HG03457 (cell line): ENCODE data around the gene EPHA2.

Source experiments
- ATAC-seq: cut with Tn5 transposase; IDR thresholded peaks from one replicate; pipeline ENCODE4 v1.9.1; 2021; ENCODE audit warnings: moderate number of reproducible peaks; ENCODE audit not compliant: unreplicated experiment

The EPHA2 gene

GRCh38 chr1:16138772-16139221, 17.1 kb downstream of the EPHA2 start:
- no peak for ATAC-seq

DNA sequence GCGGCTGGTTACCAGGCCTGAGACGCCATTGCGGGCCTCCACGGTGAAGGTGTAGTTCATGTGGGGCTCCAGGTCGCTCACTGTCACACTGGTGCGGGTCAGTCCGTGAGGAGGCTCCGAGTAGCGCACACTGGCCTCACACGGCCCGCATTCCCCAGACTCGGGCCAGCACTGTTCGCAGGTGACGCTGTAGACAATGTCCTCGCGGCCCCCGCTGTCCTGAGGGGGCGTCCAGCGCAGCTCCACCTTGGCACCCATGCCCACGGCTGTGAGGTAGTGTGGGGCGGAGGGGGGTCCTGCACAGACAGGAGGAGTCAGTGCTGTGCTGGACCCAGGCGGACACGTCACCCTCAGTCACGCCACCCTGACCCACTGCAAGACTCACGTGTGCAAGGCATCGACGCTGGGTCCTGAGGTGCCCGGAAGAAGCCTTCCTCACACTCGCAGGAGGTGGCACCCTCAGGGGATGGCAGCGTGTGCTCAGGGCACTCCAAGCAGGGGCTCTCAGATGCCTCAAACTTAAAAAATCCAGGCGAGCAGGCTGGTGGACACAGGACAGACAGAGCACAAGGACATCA, 17.9 kb downstream of the EPHA2 start:
- ATAC-seq: no peak

- no peak for ATAC-seq
Measured at GRCh38 chr1:16135501-16135900, 20.4 kb downstream of the EPHA2 start.

- ATAC-seq: no peak
Measured at GRCh38 chr1:16134906-16135305, 21.0 kb downstream of the EPHA2 start.

GRCh38 chr1:16134066-16134801, 21.6 kb downstream of the EPHA2 start:
- ATAC-seq: no peak

GRCh38 chr1:16133007-16133961, 22.6 kb downstream of the EPHA2 start:
- no peak for ATAC-seq

GRCh38 chr1:16132325-16132785, 23.5 kb downstream of the EPHA2 start:
- ATAC-seq: no peak

GRCh38 chr1:16131636-16132324, 24.1 kb downstream of the EPHA2 start:
- ATAC-seq: no peak

GRCh38 chr1:16130827-16131226, 25.0 kb downstream of the EPHA2 start:
- no peak for ATAC-seq

DNA sequence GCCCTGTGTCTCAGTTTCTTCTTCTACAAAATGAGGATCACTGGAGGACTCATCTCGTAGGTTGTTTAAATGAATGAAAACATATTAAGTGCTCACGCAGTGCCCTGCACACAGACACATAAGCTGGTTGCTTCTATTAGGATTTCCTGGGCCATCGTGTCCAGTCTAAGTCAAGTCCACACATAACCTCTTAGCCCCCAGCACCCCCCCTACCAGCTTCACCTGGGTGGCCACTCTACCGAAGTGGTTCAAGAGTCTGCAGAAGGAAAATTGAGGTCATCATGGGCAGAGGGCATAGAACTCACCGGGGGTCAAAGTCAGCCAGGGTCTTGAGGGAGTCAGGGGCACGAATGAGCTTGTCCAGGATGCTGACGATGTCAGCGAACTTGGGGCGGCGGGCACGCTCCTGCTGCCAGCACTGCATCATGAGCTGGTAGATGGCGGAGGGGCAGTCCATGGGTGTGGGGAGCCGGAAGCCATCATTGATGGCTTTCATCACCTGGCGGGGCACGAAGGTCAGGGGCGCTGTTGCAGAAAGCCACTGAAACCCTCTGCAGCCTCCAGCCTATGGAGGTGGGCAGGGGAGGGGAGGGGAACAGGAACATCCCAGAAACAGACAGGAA, 25.8 kb downstream of the EPHA2 start:
- no peak for ATAC-seq

- ATAC-seq: no peak
Measured at GRCh38 chr1:16129316-16129715, 26.6 kb downstream of the EPHA2 start.

DNA sequence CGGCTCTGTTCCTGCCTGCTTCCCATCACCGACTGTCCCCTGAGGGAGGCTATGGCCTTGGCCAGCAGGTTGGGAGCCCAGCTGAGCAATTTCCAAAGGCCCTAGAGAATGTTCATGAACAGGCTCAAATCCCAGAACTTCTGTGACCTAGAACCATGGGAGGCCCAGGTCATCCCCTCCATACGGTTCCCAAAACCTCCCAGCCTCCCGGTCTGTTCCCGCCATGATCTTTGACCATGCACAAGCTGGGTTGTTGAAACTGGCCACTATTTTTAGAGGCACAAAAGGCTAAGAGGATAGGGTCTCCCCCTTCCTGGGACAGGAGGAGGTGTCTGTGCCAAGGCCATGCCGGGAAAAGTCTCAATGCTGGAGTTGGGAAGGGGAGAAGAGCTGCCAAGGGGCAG, 27.5 kb downstream of the EPHA2 start:
- ATAC-seq: no peak

DNA sequence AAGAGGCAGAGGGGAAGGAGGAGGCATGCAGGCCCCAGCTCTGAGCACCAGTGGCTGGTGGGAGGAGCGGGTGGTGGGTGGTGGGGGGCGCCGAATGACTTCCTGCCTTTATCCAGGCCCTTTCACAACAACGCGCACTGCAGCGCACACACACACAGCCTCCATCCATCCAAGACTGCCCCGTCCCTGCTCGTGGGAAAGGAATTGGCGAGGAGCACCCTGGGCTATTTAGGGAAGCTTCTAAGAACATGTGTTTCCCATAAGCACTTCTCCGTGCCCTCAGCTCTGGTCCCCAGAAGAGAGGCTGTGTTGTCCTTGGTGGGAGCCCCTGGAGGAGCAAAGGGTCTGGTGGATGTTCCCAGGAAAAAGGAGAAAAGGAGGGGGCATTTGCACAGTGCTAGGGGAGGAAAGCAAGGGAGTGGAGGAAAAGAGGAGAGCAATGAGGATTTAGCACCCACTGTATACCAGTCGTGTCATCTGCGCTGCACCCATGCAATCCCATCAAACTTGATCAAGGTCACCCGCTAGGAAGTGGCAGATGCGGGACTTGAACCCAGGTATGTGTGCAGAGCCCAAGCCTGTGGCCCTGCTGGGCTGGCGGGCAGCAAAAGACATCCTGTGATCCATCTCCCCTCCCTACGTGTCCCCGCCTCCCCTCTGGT, 28.1 kb downstream of the EPHA2 start:
- ATAC-seq: no peak

DNA sequence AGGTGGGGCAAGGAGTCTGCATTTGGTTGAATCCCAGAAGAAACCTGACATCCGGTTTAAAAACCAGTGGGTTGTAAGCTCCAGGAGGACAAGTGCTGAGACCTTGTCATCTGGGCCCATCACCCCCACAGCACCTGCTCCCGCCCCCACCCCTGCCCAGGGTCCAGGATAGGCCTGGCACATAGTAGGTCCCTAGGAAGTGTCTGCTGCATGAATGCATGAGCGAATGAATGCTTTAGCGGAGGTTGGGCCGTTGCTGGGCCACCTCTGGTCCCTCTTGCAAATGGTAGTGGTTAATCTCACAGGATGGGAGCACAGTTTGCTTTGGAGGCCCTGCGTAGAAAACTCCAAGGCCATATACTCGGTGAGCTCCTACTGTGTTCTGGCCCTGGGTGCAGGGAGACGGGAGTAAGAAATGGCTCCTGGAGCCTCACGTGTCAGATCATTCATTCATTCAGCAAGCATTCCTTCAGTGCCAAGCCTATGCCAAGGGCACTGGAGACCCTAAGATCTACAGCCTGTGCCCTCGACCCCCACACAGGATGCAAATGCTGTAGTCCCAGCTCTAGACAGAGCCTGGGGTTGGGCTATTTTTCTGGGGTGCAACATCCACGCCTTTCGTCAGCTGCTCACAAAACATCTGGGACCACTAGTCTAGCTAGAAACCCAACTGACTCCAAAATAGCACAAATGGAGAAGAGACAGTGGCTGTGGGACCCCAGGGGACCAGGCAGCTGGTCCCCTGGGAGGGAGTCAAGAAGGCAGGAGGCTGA, 28.9 kb downstream of the EPHA2 start:
- no peak for ATAC-seq

DNA sequence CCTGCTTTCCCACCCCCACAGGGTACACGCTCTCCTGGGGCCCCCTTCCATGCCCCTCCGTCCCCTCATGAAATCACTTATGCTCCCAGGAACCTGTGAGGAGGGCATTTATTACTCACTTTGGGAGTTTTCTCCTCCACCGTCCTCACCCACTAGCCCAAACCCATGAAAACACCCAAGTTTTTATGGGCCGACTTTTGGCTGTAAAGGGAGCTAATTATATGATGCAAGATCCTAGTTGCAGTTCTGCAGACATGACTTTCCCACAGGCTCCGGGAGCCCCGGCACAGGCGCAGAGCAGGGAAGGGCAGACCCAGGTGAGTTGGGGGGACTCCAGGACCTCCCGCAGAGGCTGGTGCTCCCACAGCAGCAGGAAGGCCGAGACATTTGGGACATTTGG, 29.7 kb downstream of the EPHA2 start:
- ATAC-seq: no peak

DNA sequence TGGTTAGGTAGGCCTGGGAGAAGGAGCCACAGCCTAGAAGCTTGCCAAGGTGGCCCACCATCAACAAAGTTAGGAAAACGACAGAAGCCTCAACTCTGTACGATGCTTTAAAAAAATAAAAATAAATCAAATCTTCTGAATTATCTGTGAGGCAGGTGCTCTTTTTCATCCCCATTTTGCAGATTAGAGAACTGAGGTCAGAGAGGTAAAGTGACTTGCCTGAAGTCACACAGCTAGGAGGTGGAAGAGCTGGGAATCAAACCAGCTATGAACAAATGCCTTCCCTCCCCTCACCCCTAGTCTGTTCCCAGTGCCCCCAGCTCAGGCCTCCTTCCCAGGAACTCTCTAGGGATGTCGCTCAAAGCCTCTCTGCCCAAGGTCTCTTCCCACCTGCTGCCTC, 30.4 kb downstream of the EPHA2 start:
- ATAC-seq: no peak

GRCh38 chr1:16125088-16125470, 30.8 kb downstream of the EPHA2 start:
- ATAC-seq: no peak

GRCh38 chr1:16124377-16125087, 31.3 kb downstream of the EPHA2 start:
- no peak for ATAC-seq

DNA sequence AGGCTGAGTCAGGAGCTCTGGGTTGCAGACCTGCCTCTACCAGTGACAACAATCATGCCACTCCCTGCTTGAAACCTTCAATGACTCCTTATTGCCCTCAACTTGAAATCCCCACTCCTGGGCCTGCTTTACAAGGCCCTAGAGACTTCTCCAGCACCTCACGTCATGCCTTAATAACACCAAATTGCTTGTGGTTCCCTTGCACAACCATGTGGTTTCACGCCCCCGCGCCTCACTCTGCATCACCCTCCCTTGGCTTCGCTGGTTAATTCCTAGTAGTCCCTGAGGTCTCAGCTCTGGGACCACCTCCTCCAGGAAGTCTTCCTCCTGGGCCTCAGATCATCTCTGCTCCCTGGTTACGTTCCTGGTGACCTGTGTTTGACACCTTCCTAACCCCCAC, 33.0 kb downstream of the EPHA2 start:
- no peak for ATAC-seq
